22Rv1 (cell line): ENCODE results near the gene DAB1.

Experiments used
- ZFX ChIP-seq: fragments of 450-650 bp; IDR thresholded peaks from 2 replicates; pipeline ENCODE4 v1.6.1; 2017; ENCODE audit warnings: antibody characterized with exemption, borderline replicate concordance
- TF ChIP-seq, protein P1 (sequence below): fragments of 450-650 bp; IDR thresholded peaks from 2 replicates; pipeline ENCODE4 v1.5.1; 2017; ENCODE audit warnings: mild to moderate bottlenecking

DNA sequence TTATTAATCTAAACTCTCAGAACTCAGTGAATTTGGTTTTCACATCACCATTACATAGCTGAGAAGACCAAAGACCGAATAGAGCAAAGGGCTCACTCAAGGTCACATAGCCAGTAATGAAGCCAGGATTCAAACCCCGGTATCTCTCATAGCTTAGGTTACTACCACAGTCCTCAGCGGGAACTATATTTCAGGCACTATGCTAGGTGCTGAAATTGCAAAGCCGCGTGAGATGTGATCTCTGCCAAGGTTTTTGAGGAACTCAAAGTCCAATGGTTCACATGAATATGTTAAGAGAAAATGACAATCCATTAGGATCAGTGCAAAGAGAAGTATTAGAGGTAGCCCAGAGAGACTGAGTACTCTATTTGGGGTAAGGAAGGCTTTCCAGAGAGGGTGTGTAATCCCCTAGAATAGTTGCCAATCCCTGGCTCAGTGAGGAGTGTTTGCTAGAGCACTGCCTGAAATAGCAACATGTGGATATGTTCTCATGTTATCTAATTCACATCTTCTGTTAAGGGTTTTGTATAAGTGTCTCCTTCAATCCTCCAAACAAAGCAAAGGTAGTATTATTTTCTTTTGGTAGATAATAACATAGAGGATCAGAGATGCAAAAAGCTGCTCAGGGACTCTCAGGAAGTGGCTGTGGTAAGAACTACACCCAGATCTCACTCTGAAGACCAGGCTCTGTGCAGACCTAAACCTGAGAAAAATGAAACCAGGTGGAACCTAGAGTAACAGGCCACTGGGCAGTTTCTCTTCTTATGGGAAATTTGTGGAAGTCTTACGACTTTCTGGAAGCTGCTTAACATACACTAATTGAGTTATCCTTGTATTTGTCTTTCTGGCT lies 365.0 kb downstream of the DAB1 start:
- TF ChIP-seq, protein P1, sequence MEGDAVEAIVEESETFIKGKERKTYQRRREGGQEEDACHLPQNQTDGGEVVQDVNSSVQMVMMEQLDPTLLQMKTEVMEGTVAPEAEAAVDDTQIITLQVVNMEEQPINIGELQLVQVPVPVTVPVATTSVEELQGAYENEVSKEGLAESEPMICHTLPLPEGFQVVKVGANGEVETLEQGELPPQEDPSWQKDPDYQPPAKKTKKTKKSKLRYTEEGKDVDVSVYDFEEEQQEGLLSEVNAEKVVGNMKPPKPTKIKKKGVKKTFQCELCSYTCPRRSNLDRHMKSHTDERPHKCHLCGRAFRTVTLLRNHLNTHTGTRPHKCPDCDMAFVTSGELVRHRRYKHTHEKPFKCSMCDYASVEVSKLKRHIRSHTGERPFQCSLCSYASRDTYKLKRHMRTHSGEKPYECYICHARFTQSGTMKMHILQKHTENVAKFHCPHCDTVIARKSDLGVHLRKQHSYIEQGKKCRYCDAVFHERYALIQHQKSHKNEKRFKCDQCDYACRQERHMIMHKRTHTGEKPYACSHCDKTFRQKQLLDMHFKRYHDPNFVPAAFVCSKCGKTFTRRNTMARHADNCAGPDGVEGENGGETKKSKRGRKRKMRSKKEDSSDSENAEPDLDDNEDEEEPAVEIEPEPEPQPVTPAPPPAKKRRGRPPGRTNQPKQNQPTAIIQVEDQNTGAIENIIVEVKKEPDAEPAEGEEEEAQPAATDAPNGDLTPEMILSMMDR = no peak
- no peak for TF ChIP-seq ZFX
